Eye (tissue), 1 donor: ENCODE results near the gene CAMKK2.
"Not testable (repeated sequence)": the region's sequence is repeated elsewhere in the genome, so short reads cannot be mapped to it uniquely, and the experiment has no call there.

ENCODE experiments used
- DNase-seq: peaks from one replicate; pipeline ENCODE4 v3.0.0-alpha.2; 2015

Gene CAMKK2

DNA sequence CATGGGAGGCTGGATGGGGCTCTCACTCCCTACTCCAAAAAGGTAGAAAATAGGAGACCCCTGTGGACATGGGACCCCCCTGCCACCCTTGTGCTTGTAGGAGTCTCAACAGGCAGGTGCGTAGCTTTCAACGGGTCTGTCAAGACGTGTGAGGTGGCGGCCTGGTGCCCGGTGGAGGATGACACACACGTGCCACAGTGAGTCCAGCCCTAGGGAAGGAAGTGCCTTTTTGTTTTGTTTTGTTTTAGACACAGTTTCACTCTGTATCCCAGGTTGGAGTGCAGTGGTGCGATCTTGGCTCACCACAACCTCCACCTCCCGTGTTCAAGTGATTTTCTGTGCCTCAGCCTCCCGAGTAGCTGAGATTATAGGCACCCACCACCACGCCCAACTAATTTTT is 73.7 kb downstream of the CAMKK2 start:
- DNase-seq, result no peak

DNA sequence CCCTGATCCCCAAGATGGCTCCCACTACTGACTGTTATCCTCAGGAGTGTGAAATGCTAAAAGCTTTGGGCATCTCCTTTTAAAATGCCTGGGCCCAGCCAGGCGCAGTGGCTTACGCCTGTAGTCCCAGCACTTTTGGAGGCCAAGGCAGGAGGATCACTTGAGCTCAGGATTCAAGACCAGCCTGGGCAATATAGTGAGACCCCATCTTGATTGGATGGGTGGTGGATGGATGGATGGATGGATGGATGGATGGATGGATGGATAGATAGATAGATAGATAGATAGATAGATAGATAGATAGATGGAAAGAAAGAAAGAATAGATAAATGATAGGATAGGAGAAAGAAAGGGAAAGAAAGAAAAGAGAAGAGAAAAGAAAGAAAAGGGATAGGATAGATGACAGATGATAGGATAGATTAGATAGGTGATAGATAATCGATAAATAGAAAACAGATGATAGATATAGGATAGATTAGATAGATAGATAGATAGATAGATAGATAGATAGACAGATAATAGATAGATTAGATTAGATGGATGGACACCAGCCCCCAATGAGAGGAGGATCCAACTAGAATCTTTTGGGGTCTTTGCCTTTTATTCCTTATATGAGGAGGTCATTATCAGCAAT is 77.0 kb downstream of the CAMKK2 start:
- DNase-seq, result no peak

DNA sequence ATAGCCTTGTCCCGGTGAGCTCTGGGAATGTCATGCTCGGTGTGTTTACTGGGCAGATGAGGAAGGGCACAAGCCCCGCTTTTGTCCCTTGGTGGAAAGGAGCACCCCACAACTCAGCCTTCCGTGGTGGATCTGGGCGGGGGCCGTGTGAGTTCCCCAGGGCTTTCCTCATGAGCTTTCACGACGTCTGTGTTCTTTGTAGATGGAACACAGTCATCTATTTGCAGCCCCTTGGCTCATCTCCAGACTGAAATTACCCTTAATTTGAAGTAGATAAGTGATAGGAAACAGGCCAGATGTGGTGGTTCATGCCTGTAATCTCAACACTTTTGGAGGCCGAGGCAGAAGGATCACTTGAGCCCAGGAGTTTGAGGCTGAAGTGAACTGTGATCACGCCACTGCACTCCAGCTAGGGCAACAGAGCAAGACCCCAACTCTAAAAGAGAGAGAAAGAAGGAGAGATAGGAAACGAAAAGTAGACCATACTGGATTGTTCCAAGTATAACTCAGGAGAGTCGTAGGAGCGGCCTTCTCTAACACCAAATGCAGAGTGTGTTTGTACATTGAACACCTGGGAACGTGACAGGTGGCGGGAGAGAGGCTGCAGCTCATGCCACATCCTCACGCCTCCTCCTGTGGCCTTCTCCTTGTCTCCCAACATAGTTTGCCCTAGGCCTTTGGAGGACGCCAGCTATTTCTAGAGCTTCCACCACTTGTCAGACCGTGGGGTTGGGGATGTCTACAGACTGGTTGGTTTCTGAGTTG is 77.7 kb downstream of the CAMKK2 start:
- no peak for DNase-seq

DNA sequence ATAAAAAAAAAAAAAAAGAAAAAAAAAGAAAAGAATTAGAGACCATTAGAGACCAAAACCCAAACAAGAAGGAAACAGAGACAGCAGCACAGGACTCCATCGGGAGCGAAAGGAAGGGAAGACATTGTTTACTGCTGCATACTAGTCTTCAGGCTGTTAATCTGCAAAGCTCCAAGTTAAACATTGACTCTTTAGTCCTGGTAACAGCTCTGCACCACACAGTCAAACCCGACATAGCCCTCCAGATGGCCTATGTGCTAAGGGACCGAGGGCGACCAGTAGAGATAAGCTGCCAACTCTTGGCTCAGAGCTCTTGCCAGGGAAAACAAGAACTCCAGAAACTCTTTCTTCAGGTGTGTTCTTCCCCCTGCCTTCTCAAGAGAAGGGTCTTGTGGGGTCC is 78.7 kb downstream of the CAMKK2 start:
- DNase-seq, result no peak

DNA sequence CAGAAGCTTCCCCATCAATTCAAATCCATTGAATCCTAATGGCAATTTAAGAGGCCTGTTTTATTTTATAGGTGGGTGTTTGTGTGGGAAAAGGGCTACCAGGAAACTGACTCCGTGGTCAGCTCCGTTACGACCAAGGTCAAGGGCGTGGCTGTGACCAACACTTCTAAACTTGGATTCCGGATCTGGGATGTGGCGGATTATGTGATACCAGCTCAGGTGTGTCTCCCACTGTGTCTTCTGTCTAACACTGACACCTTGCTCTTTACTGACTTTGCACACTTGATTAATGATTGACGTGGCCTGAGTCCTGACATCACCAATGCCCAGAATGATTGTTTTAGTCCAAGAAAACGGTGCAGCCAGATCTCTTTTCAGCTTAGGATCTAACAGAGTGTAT is 79.4 kb downstream of the CAMKK2 start:
- DNase-seq, result no peak

DNA sequence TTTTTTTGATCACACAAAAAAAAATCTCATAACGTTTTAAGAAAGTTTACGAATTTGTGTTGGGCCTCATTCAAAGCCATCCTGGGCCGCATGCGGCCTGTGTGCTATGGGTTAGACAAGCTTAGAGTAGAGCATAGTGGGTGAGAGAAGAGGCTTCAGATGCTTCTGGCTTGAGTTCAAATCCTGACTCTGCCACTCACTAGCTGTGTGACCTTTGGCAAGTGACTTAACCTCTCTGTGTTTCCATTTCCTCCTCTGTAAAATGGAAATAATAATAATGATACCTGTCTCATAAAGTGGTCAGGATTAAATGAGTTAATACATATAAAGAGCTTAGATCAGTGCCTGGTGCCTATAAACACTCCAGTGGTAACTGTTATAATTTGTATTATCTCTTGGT is 80.4 kb downstream of the CAMKK2 start:
- DNase-seq, result no peak

DNA sequence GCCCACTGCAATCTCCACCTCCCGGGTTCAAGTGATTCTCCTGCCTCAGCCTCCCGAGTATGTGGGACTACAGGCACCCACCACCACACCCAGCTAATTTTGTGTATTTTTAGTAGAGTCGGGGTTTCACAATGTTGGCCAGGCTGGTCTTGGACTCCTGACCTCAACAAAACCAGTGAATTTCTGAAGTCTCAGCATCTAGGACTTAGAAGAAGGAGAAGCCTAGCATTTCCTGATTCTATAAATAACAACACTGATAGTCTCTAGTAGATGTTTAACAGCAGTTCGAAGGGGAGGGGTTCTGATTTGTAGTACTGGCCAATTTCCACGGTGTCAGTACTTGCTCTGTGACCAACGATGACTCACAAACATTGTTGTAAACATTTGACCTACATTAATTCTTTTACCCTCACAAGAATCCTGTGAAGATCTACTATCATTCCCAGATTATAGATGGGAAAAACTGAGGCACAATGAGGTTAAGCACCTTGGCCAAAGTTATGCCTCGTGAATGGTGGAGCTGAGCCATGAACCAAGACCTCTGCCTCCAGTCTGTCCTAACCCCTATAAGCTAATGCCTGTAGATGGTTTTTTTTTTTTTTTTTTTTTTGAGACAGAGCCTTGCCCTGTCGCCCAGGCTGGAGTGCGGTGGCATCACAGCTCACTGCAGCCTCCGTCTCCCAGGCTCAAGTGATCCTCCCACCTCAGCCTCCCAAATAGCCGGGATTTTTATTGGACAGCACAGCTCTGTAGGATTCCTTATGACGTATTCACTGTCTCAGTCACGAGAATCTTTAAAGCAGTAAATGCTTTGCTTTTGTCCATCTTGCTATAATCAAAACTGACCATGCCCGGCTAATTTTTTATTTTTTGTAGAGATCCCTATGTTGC is 81.4 kb downstream of the CAMKK2 start:
- DNase-seq, result no peak

DNA sequence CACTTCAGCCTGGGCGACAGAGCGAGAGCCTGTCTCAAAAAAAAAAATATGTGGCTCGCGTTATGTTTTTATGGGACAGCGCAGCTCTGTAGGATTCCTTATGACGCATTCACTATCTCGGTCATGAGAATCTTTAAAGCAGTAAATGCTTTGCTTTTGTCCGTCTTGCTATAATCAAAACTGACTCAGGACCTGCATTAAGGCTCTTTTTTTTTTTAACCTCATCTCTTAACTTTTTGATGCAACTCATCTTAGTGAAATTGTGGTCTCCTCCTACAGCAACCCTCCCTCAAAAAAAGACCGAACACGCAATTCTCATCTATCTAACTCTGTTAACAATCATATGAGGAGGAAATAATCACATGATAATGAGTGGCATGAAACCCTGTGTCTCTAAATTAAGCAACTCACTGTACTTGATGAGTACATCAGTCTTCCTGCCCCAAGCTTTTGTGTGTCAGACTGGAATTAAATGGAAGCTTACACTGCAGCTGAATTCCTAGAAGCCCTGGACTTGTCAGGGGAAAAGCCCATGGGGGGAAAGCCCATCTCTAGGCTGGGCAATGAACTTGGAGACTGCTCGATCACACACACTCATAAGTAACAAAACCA is 82.2 kb downstream of the CAMKK2 start:
- DNase-seq, result no peak

DNA sequence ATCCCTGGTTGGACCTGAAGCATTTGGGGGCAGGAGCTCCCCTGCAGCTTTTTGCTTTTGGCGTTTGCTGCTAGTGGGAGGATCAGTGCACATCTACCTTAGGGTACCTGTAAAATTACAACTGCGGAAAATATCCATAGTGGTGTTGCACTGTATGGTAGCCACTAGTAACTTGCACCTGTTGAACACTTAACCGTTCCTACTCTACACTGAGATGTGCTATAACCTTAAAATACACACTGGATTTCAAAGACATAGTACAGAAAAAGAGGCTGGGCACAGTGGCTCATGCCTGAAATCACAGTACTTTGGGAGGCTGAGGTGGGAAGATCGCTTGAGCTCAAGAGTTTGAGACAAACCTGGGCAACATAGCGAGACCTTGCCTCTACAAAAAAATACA is 83.6 kb downstream of the CAMKK2 start:
- DNase-seq, result no peak

DNA sequence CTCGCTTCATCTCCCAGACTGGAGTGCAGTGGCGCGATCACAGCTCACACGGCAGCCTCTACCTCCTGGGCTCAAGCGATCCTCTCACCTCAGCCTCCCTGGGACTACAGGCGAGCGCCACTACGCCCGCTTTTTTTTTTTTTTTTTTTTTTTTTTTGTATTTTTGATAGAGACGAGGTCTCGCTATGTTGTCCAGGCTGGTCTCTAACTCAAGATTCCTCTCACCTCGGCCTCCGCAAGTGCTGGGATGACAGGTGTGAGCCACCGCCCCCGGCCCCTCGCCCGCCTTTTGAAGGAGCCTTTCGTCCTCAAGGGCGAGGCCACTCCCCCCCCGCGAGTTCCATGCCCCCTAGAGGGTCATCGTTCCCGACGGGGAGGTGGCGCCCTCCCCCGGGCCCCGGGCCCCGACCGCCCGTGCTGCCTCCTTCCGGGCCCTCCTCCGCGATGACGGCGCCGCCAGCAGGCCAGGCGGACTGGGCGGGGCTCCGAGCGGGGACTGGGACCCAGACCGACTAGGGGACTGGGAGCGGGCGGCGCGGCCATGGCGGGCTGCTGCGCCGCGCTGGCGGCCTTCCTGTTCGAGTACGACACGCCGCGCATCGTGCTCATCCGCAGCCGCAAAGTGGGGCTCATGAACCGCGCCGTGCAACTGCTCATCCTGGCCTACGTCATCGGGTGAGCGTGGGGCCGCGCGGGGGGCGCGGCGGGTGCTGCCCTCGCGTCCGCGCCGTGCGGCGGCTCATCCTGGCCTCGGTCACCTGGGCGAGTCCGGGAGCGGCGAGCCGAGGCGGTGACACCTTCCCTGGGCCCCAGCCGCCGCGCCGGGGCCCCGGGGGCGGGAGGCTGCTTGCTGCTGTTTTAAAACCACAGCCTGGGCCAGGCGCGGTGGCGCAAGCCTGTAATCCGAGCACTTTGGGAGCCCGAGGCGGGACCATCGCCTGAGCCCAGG is 86.6 kb downstream of the CAMKK2 start, which contains the start of gene P2RX4:
Gene P2RX4 (plus strand): TSS at position 506 of the 949 bp plus-strand sequence. CDS start 36 bp downstream, at position 542.
- DNase-seq, result peak; percentile 93

DNA sequence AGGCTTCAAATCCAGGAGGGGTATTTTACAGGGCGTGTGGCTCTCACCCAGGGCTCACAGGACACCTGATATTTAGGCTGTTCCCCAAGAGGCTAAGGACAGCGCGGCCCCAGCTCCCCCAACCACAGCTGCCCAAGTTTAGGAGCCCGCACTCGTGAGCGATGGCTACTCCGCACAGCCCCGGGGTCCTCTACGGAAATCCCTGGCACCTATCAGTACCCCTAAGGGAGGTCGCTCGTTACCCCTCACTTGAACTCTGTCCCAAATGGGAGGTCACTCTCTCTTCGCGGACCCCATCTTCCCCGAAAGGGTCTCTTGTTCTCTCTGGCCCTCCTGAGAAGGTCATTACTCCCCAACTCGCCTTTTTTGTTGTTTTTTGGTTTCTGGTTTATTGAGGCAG is 87.3 kb downstream of the CAMKK2 start:
- no peak for DNase-seq

DNA sequence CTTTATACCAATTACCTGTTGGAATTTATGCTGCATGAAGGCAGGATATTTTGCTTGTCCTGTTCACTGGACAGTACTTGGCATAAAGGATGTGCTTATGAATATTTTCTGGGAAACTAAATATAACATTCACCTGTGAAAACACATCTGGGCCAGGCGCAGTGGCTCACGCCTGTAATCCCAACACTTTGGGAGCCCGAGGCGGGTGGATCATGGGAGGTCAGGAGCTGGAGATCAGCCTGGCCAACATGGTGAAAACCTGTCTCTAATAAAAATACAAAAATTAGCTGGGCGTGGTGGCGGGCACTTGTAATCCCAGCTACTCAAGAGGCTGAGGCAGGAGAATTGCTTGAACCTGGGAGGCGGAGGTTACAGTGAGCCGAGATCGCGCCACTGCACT is 87.9 kb downstream of the CAMKK2 start:
- DNase-seq, result not testable (repeated sequence)

DNA sequence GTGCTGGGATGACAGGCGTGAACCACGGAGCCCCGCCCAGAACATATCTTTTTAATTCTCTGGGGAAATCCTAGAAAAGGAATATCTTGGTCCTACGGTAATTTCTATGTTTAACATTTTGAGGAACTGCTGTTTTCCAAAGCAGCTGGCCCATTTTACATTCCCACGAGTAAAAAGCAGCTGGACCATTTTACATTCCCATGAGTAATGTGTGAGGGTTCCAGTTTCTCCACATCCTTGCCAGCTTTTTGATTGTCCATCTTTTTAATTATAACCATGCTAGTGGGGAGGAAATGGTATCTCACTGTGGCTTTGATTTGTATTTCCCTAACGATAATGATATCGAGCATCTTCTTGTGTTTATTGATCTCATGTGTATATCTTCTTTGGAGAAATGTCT is 91.0 kb downstream of the CAMKK2 start:
- no peak for DNase-seq

DNA sequence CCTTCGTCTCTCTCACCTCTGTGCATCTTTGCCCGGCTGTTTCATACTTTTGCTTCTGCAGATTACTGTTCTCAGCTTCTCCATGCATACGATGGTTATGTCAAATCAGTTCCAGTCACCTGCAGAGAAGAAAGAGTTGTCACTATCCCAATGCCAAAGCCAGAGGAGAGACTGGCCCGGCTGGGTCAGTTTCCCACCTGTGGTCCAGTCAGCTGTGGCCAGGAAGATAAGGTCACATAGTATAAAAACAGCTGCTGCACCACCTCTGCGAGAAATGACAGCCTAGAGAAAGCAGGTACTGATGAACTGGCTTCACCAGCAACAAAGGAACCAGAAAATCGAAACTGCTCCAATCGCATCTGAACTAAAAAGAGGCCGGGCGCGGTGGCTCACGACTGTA is 93.0 kb downstream of the CAMKK2 start:
- no peak for DNase-seq

DNA sequence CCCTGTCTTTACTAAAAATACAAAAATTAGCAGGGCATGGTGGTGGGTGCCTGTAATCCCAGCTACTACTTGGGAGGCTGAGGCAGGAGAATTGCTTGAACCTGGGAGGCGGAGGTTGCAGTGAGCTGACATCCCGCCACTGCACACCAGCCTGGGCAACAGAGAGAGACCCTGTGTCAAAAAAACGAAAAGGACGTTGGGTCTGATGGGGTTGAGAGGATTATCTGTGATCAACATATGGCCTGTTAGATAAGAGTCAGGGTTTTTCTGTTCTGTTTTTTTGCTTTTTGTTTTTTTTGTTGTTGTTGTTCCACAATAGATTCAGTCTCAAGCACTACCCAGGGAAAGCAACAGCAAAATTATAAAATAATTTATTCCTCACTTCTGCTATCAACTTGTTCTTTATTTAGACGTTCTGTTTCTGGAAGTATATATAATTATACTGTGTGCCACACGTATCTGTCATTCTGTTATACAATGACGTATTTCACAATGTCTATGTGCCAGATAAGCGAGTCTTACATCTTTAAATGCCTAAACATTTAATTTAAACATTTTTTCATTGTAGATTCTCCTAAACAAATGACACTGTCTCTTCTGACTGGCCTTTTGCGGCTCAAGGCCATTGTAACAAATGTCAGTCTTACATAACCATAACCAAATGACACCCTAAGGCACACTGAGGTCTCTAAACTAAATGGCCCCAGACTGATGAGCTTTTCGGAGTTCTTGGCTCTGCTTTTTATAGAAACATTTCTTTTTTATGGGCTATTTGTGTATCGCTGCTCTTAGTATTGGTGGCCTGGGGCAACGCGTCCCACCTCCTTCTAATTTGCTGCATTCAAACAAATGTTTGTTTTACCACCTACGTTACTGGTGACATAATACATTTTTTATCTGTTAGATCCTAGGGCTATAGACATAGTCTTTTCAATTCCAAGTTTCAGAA is 93.8 kb downstream of the CAMKK2 start:
- DNase-seq, result no peak

DNA sequence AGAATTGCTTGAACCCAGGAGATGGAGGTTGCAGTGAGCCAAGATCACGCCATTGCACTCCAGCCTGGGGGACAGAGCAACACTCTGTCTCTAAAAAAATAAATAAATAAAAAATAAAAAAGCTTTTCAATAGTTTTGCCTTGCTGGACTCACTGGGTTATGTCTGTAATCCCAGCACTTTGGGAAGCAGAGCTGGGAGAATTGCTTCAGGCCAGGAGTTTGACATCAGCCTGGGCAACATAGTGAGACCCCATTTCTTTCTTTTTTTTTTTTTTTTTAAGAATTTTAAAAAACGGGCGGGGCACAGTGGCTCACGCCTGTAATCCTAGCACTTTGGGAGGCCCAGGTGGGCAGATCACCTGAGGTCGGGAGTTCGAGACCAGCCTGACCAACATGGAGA is 95.4 kb downstream of the CAMKK2 start:
- not testable (repeated sequence) for DNase-seq

DNA sequence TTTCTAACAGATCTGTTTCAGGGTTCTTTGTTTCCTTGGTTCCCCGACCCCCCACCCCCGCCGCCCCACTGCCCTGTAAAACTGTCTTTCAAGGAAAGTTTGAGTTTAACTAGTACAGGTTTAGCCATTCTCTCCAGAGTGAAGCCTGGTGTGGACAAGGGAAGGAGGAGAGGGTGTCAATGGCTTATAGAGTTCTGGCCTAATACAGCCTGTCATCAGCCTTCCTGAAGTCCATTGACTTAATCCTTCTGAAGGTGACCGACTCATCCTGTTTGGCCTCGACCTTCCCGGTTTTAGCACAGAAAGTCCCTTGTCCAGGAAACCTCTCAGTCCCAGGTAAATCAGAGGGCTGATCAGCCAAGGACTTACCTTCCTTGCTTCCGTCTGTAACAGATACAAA is 97.6 kb downstream of the CAMKK2 start:
- no peak for DNase-seq

DNA sequence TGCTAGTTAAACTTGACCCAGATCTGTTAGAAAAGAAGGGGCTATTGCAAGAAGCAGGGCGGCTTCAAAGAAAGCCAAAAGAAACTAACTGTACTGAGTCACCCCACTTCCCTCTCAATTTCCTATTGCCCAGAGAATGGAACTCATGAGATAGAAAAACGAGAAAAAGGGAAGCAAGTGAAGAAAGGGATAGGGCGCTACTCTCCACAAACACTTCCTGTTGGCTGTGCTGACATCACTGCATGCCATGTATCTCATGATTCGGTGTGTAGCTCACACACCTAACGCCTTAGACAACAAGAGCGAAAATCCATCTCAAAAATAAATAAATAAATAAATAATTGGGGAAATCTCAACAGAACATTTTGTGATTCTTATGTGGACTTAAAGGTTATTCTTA is 99.6 kb downstream of the CAMKK2 start:
- DNase-seq, result no peak

DNA sequence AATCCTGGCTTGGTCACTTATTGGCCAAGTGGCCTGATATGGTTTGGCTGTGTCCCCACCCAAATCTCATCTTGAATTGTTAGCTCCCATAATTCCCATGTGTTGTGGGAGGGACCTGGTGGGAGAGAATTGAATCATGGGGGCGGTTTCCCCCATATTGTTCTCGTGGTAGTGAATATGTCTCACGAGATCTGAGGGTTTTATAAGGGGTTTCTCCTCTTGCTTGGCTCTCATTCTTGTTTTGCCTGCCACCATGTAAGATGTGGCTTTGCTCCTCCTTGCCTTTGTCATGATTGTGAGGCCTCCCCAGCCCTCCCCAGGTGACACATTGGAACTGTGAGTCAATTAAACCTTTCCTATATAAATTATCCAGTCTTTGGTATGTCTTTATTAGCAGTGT is 105.4 kb downstream of the CAMKK2 start:
- no peak for DNase-seq

DNA sequence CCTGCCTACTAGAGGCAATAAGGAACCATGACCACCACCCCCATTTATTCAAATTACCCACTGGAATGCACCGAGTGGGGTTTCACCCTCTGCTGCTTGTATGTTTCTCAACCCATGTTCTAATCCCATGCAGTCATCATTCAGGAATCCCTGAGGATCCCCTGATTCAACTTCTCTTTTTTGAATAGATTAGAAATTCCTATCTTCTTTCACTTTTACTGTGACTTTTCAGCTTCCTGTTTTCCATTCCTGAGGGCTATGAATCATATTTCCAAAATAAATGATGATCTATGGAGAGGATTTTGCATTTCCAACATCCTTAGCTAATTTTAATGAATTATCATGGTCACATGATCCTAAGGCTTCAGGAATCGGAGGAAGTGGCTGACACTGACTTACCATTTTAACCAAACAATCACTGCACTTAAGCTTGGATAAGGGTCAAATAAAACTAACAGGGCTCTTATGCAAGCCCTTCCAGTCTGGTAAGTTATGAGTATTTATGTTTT is 105.9 kb downstream of the CAMKK2 start:
- DNase-seq, result peak; percentile 38
